Right forelimb (tissue), 1 donor: ENCODE measurements around the gene PTER.

Experiments used
- DNase-seq: peaks from one replicate; pipeline ENCODE4 v3.0.0-alpha.2; 2018

The PTER gene

DNA sequence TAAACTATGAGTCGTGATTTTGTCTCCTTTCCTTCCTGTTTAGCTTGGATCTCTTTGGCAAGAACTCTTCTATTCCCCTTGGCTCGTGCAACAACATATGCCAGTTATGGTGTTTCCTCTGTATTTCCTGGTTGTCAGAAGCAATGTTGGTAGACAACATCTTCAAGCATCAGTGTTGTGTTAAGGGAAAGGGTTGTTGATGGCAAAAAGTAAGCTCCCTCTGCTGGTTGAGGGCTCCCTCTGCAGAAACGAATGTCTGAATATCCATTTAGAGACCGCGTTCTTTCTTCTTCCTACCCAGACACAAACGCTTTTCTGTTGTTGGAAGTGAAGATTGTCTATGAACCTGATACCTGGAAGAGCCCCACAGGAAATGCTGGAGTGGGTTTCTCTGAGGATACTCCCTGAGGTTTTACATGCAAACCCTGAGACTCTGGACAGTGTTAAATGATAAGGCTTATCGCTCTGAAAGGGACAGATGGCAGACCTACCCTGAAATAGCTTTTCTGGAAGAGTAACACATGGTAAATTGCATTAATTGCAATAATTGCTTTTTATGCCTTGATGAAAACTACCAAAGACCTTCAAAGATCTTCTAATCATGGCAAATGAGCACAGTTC, 108.4 kb downstream of the PTER start:
- no peak for DNase-seq

DNA sequence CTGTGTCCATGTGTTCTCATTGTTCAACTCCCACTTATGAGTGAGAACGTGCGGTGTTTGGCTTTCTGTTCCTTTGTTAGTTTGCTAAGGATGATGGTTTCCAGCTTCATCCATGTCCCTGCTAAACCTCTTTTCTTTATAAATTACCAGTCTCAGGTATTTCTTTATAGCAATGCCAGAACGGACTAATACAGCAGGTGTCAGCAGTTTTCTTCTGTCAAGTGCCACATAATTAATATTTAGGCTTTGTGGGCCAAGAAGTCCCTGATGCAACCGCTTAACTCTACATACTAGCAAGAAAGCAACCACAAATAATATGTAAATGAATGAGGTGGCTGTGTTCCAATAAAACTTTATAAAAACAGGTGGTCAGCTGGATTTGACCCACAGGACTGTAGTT, 111.2 kb downstream of the PTER start:
- no peak for DNase-seq

DNA sequence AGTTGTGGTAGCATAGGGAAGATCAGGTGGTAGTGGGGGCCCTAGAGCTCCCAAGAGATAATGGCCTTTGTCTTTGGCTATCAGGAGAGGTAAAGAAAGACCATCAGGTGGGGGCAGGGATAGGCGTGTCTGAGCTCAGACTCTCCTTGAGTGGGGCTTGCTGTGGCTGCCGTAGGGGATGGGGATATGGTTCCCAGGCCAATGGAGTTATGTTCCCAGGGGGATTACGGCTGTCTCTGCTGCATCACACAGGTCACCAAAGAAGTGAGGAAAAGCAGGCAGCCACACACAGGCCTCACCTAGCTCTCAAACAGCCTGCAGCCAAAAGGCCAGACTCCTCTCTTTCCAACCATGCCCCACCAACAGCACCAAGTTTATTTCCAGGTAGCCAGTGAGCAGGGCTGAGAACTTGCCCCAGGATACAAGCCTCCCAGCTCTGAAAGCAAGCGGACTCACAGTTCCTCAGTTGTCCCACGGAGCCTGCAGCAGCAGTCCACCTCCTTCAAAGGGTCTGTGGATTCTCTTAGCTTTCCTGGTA, 122.5 kb downstream of the PTER start:
- no peak for DNase-seq

DNA sequence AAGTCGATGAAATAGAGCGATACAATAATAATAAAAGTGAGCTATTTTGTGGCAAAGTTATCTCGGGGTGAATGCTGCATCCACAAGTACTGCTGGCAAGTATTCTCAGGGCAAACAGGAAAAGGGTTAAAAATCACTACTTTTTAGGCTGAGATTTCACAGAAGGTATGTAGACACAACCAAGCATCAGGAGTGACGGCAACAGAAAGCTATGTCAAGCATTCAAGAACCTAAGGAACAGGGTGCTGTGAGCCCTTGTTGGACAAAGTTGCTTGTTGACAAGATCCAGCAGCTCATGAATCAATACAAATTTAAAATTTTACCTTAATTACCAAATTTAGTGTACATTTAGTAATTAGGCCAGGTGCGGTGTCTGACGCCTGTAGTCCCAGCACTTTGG, 126.1 kb downstream of the PTER start:
- DNase-seq, result no peak
